HepG2 (cell line): ENCODE data around the gene SMAP1. TPM values are rescaled to one million over a fixed set of nuclear protein-coding genes. Genes with fewer than 3 reads are reported as not detected.

ENCODE experiments used
- BORCS8-MEF2B ChIP-seq: sonication (generic); formaldehyde crosslinking; IDR thresholded peaks from 2 replicates; pipeline ENCODE4 v1.8.0; 2022; ENCODE audit warnings: mild to moderate bottlenecking, missing genetic modification reagents
- CBFB ChIP-seq: sonication (generic); formaldehyde crosslinking; IDR thresholded peaks from 2 replicates; pipeline ENCODE4 v1.4.0; 2020; ENCODE audit warnings: missing genetic modification reagents
- FOXJ3 ChIP-seq: sonication (generic); formaldehyde crosslinking; IDR thresholded peaks from 2 replicates; pipeline ENCODE4 v1.4.0; 2020; ENCODE audit warnings: missing genetic modification reagents, mild to moderate bottlenecking, borderline replicate concordance
- HOXA5 ChIP-seq: sonication (generic); formaldehyde crosslinking; IDR thresholded peaks from 2 replicates; pipeline ENCODE4 v1.4.0; 2020; ENCODE audit warnings: missing genetic modification reagents
- IRF2 ChIP-seq: IDR thresholded peaks from 2 replicates; pipeline ENCODE4 v1.6.1; 2018; ENCODE audit warnings: missing genetic modification reagents, missing compliant biosample characterization
- LBX2 ChIP-seq: sonication (generic); formaldehyde crosslinking; IDR thresholded peaks from 2 replicates; pipeline ENCODE4 v1.5.0; 2020; ENCODE audit warnings: missing genetic modification reagents, mild to moderate bottlenecking, borderline replicate concordance
- MAFK ChIP-seq, 2 experiments: IDR thresholded peaks in 1 of 2; conservative IDR thresholded peaks in 1 of 2; 2 replicates each; pipeline ENCODE4 v1.6.1; 2011; ENCODE audit warnings: improper control_type of control experiment in 2 of 2, low read length in 2 of 2
- NKX3-1 ChIP-seq: sonication (generic); formaldehyde crosslinking; IDR thresholded peaks from 2 replicates; pipeline ENCODE4 v1.5.0; 2020; ENCODE audit warnings: missing genetic modification reagents
- TBP ChIP-seq: sonication (generic); formaldehyde crosslinking; IDR thresholded peaks from 2 replicates; pipeline ENCODE4 v1.5.0; 2020; ENCODE audit warnings: missing genetic modification reagents
- ZNF142 ChIP-seq: sonication (generic); formaldehyde crosslinking; IDR thresholded peaks from 2 replicates; pipeline ENCODE4 v1.4.0; 2020; ENCODE audit warnings: missing genetic modification reagents
- ZNF280B ChIP-seq: sonication (generic); formaldehyde crosslinking; IDR thresholded peaks from 2 replicates; pipeline ENCODE4 v1.5.0; 2020; ENCODE audit warnings: missing genetic modification reagents, mild to moderate bottlenecking, borderline replicate concordance
- ZNF281 ChIP-seq: sonication (generic); formaldehyde crosslinking; IDR thresholded peaks from 2 replicates; pipeline ENCODE4 v1.4.0; 2020; ENCODE audit warnings: missing genetic modification reagents, borderline replicate concordance
- ZNF337 ChIP-seq: sonication (generic); formaldehyde crosslinking; IDR thresholded peaks from 2 replicates; pipeline ENCODE4 v1.5.1; 2020; ENCODE audit warnings: missing genetic modification reagents, low read depth, mild to moderate bottlenecking, borderline replicate concordance
- ZNF350 ChIP-seq: sonication (generic); formaldehyde crosslinking; IDR thresholded peaks from 2 replicates; pipeline ENCODE4 v1.4.0; 2020; ENCODE audit warnings: mild to moderate bottlenecking, low read depth, missing genetic modification reagents, borderline replicate concordance
- ZNF562 ChIP-seq: sonication (generic); formaldehyde crosslinking; IDR thresholded peaks from 2 replicates; pipeline ENCODE4 v1.8.0; 2022; ENCODE audit warnings: missing genetic modification reagents, borderline replicate concordance
- ZNF749 ChIP-seq: sonication (generic); formaldehyde crosslinking; IDR thresholded peaks from 2 replicates; pipeline ENCODE4 v1.8.0; 2022; ENCODE audit warnings: mild to moderate bottlenecking, missing genetic modification reagents, moderate library complexity, borderline replicate concordance
- ZNF891 ChIP-seq: sonication (generic); formaldehyde crosslinking; IDR thresholded peaks from 2 replicates; pipeline ENCODE4 v1.5.0; 2020; ENCODE audit warnings: mild to moderate bottlenecking, missing genetic modification reagents
- polyA plus RNA-seq, 8 experiments: library from polyadenylated mRNA; depleted of rRNA in 3 of 8; stranded (reverse) in 7 of 8; unstranded in 1 of 8; fragments of >200 nt; fragmentation: Illumina TruSeq in 4 of 8; extraction: Trizol in 4 of 8; gene quantifications; 2 replicates each; pipeline versions ENCODE4 v1.2.1 to v1.2.3, GENCODE V29; 2011 to 2016; ENCODE audit warnings: low read depth in 4 of 8, missing spikeins in 1 of 8, mixed read lengths in 1 of 8; ENCODE audit not compliant: insufficient read depth in 1 of 8
- total RNA-seq, 5 experiments: library from RNA; depleted of rRNA; stranded (reverse); fragments of >200 nt; fragmentation: Illumina TruSeq; extraction: Trizol; gene quantifications; 2 replicates each; pipeline ENCODE4 v1.2.3, GENCODE V29; 2016; ENCODE audit warnings: low read depth in 1 of 5

SMAP1 gene
- total and polyA plus RNA-seq, 2 of the 13 experiments (the other 11 are each of a cell fraction or from before 2014, with no cell fraction given): 13.4 to 17.8 TPM

GRCh38 chr6:70667256-70667710 is 400 bp upstream of the SMAP1 start (continued):
- TF ChIP-seq ZNF142 (CRISPR knock-in tag) (no peak), CBFB (no peak), BORCS8-MEF2B (CRISPR knock-in tag) (no peak), ZNF562 (CRISPR knock-in tag) (no peak), FOXJ3 (no peak), MAFK (conservative IDR thresholded peaks at IDR 0.05 in 1 of 2, IDR thresholded peaks at IDR 0.05 in 1 of 2; ENCODE audit: low read length in 2 of 2) (no peak), IRF2 (CRISPR knock-in tag) (no peak), ZNF337 (CRISPR knock-in tag) (no peak), ZNF281 (no peak), ZNF350 (CRISPR knock-in tag) (no peak), HOXA5 (CRISPR knock-in tag) (no peak), TBP (CRISPR knock-in tag) (no peak), ZNF280B (no peak), ZNF749 (no peak), LBX2 (CRISPR knock-in tag) (no peak), ZNF891 (CRISPR knock-in tag) (no peak), NKX3-1 (CRISPR knock-in tag) (no peak)
